ENCODE data around the gene NHLRC4. TPM values are rescaled to one million over a fixed set of nuclear protein-coding genes. Genes with fewer than 3 reads are reported as not detected.
A peak's percentile ranks its signal among the peaks of the same experiment; 100 is the strongest.

Gene NHLRC4
- total and polyA plus RNA-seq, 9 of the 15 experiments (the other 6 are each of a cell fraction or from before 2014, with no cell fraction given) = 0.24 to 3.7 (median 1.3) TPM; not detected in 2

GRCh38 chr16:567373-568256 lies 810 bp downstream of the NHLRC4 start (continued):
- TF ChIP-seq ZNF121 (CRISPR knock-in tag; conservative IDR thresholded peaks at IDR 0.05) (no peak), NEUROD1 (IDR thresholded peaks at IDR 0.05; ENCODE audit: borderline replicate concordance, low read depth, low read length, partially characterized antibody) (no peak), E2F3 (CRISPR knock-in tag; IDR thresholded peaks at IDR 0.05) (0 out of 2 replicates have a peak, but pooled peaks have one; percentile 13), BRD4 (IDR thresholded peaks at IDR 0.05) (no peak), NR1H2 (CRISPR knock-in tag; IDR thresholded peaks at IDR 0.05) (no peak), KLF13 (tag; IDR thresholded peaks at IDR 0.05; ENCODE audit: borderline replicate concordance, low read depth) (no peak), FOXJ2 (tag; IDR thresholded peaks at IDR 0.05) (no peak), PURB (CRISPR knock-in tag; IDR thresholded peaks at IDR 0.05; ENCODE audit: low read depth) (no peak), CBFB (CRISPR knock-in tag; IDR thresholded peaks at IDR 0.05) (no peak), MAX (CRISPR knock-in tag; IDR thresholded peaks at IDR 0.05) (peak; percentile 21; the same call in 1 of the 2 replicates), NFATC3 (IDR thresholded peaks at IDR 0.05) (no peak), ESRRB (CRISPR knock-in tag; IDR thresholded peaks at IDR 0.05; ENCODE audit: borderline replicate concordance) (no peak), HES1 (IDR thresholded peaks at IDR 0.05; ENCODE audit: low read depth) (no peak), ZNF280B (CRISPR knock-in tag; IDR thresholded peaks at IDR 0.05) (no peak), ELF1 (tag; IDR thresholded peaks at IDR 0.05) (no peak), DPF2 (IDR thresholded peaks at IDR 0.05) (0 out of 2 replicates have a peak, but pooled peaks have one; percentile 25), ZNF253 (CRISPR knock-in tag; conservative IDR thresholded peaks at IDR 0.05) (no peak), NR3C1 (CRISPR knock-in tag; IDR thresholded peaks at IDR 0.05) (peak; percentile 73), ZEB2 (IDR thresholded peaks at IDR 0.05) (0 out of 2 replicates have a peak, but pooled peaks have one; percentile 8), ZNF175 (CRISPR knock-in tag; IDR thresholded peaks at IDR 0.05; ENCODE audit: low read depth) (no peak), ZNF311 (CRISPR knock-in tag; IDR thresholded peaks at IDR 0.05) (no peak), SMAD1 (IDR thresholded peaks at IDR 0.05; ENCODE audit: low read depth, low read length, partially characterized antibody) (no peak), HDAC6 (IDR thresholded peaks at IDR 0.05; ENCODE audit: low read depth, low read length) (no peak), GTF2E2 (tag; IDR thresholded peaks at IDR 0.05) (no peak), TOE1 (IDR thresholded peaks at IDR 0.05; ENCODE audit: borderline replicate concordance) (0 out of 2 replicates have a peak, but pooled peaks have one; percentile 11), TOE1 (CRISPR knock-in tag; IDR thresholded peaks at IDR 0.05; ENCODE audit: borderline replicate concordance, low read depth) (no peak), HNRNPL (IDR thresholded peaks at IDR 0.05; ENCODE audit: low read depth, low read length) (no peak), ASH1L (IDR thresholded peaks at IDR 0.05; ENCODE audit: borderline replicate concordance, low read depth, partially characterized antibody) (no peak)
